Osteoblast (primary cell): ENCODE measurements around the gene MRPS34. TPM values are rescaled to one million over a fixed set of nuclear protein-coding genes. Genes with fewer than 3 reads are reported as not detected.

Experiments
- DNase-seq: peaks from one replicate; pipeline ENCODE4 v3.0.0; 2011; ENCODE audit warnings: low spot score, mixed read lengths; ENCODE audit not compliant: insufficient read length; ENCODE audit errors: missing footprints
- H2AFZ ChIP-seq: 2 replicates; pipeline ENCODE4 v1.6.0; 2011; ENCODE audit warnings: mild to moderate bottlenecking, low read length
- H3K27ac ChIP-seq: 2 replicates; pipeline ENCODE4 v1.5.1; 2011; ENCODE audit warnings: mild to moderate bottlenecking, low read depth, low read length, moderate library complexity
- H3K27me3 ChIP-seq: 2 replicates; pipeline ENCODE4 v1.6.0; 2012; ENCODE audit warnings: mild to moderate bottlenecking, control low read depth, inconsistent platforms, low read length, moderate library complexity; ENCODE audit not compliant: insufficient read depth
- H3K36me3 ChIP-seq: 2 replicates; pipeline ENCODE4 v1.5.1; 2011; ENCODE audit warnings: mild to moderate bottlenecking, low read length, control low read depth, moderate library complexity; ENCODE audit not compliant: insufficient read depth
- H3K4me1 ChIP-seq: 2 replicates; pipeline ENCODE4 v1.5.1; 2011; ENCODE audit warnings: mild to moderate bottlenecking, low read length, control low read depth, moderate library complexity; ENCODE audit not compliant: insufficient read depth
- H3K4me2 ChIP-seq: 2 replicates; pipeline ENCODE4 v1.6.0; 2011; ENCODE audit warnings: mild to moderate bottlenecking, low read length; ENCODE audit not compliant: insufficient read depth
- H3K4me3 ChIP-seq: fragments of 200-600 bp; sonication (generic); 3 replicates; pipeline ENCODE4 v1.5.1; 2012; ENCODE audit warnings: mild to moderate bottlenecking, low read length, inconsistent platforms; ENCODE audit not compliant: insufficient read depth
- H3K79me2 ChIP-seq: 2 replicates; pipeline ENCODE4 v1.6.0; 2012; ENCODE audit warnings: mild to moderate bottlenecking, low read length, control low read depth, inconsistent platforms; ENCODE audit not compliant: insufficient read depth
- H3K9me3 ChIP-seq: 2 replicates; pipeline ENCODE4 v1.5.1; 2011; ENCODE audit warnings: low read depth, low read length, control low read depth
- H4K20me1 ChIP-seq: 2 replicates; pipeline ENCODE4 v1.6.0; 2012; ENCODE audit warnings: mild to moderate bottlenecking, low read length, control low read depth; ENCODE audit not compliant: insufficient read depth
- total RNA-seq: library from RNA; depleted of rRNA; stranded (reverse); fragments of >200 nt; gene quantifications from 2 replicates; pipeline ENCODE4 v1.2.3, GENCODE V29; 2012
- TF ChIP-seq, protein P1 (sequence below): IDR thresholded peaks from 2 replicates; pipeline ENCODE4 v1.5.1; 2011; ENCODE audit warnings: mild to moderate bottlenecking, low read depth, low read length, moderate library complexity; ENCODE audit errors: extremely low read depth

The MRPS34 gene
- total RNA-seq, 1 donor: 40.5 TPM

GRCh38 chr16:1788095-1788707 lies 15.3 kb upstream of the MRPS34 start:
- TF ChIP-seq, protein P1, sequence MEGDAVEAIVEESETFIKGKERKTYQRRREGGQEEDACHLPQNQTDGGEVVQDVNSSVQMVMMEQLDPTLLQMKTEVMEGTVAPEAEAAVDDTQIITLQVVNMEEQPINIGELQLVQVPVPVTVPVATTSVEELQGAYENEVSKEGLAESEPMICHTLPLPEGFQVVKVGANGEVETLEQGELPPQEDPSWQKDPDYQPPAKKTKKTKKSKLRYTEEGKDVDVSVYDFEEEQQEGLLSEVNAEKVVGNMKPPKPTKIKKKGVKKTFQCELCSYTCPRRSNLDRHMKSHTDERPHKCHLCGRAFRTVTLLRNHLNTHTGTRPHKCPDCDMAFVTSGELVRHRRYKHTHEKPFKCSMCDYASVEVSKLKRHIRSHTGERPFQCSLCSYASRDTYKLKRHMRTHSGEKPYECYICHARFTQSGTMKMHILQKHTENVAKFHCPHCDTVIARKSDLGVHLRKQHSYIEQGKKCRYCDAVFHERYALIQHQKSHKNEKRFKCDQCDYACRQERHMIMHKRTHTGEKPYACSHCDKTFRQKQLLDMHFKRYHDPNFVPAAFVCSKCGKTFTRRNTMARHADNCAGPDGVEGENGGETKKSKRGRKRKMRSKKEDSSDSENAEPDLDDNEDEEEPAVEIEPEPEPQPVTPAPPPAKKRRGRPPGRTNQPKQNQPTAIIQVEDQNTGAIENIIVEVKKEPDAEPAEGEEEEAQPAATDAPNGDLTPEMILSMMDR: no peak
- no peaks in the 10 kb centered on the region for H3K9me3 ChIP-seq
- H3K4me1 ChIP-seq: peaks cover 9% of the 10 kb centered on the region
- no peak overlapping the region for H2AFZ ChIP-seq
- H3K27me3 ChIP-seq: no peaks in the 10 kb centered on the region
- H3K27ac ChIP-seq: no peak overlapping the region
- peaks cover 16% of the 10 kb centered on the region for H3K36me3 ChIP-seq
- peaks cover 26% of the 10 kb centered on the region for H4K20me1 ChIP-seq
- peak; percentile 65 for DNase-seq
- peaks cover 46% of the 10 kb centered on the region for H3K79me2 ChIP-seq
- H3K4me2 ChIP-seq: no peak overlapping the region
- no peak overlapping the region for H3K4me3 ChIP-seq

DNA sequence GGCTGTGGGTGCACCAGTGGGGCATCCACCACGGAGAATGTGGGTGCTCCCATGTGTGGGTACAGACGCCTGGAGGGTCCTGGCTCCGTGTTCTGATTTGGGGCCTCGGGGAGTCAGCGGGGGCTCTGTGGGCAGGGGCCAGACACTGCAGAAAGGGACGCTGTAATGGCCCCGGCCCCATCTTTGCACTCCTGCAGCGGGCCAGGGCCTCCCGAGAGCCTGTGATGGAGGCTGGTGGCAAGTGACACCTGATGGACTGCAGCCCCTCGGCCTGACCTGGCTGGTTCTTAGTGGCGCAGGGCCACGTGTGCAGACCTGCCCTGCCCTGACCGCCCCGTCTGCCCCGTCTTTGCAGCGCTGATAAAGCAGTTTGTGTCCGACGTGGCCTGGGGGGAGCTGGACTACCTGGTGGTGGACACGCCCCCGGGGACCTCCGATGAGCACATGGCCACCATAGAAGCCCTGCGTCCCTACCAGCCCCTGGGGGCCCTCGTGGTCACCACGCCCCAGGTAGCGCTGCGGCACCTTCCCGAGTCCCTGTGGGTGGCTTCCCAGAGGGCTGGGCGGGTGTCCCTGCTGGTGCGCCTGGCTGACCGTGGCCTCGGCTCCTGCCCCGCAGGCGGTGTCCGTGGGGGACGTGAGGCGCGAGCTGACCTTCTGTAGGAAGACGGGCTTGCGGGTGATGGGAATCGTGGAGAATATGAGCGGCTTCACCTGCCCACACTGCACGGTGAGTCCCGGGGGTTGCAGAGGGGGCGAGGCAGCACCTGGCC lies 14.6 kb upstream of the MRPS34 start:
- peak; percentile 67 for DNase-seq
- Histone ChIP-seq H2AFZ (no peak overlapping the region), H3K79me2 (peaks cover 47% of the 10 kb centered on the region), H3K36me3 (peaks cover 16% of the 10 kb centered on the region), H3K27ac (no peak overlapping the region), H3K9me3 (no peaks in the 10 kb centered on the region), H3K4me3 (no peak overlapping the region), H3K4me1 (peaks cover 9% of the 10 kb centered on the region), H3K4me2 (no peak overlapping the region), H3K27me3 (no peaks in the 10 kb centered on the region), H4K20me1 (peaks cover 26% of the 10 kb centered on the region)
- TF ChIP-seq, protein P1: no peak

DNA sequence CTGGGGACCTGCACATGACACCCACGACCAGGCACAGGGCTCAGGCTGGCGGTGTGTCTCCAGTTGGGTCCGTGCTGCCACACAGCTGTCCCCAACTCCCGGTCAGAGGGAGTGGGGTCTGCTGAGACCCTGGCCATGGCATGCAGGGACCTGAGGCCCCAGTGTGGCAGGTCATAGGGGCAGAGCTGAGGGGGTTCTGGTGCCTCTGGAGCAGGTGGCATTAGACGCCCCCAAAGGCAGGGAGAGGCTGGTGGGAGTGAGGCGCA lies 14.1 kb upstream of the MRPS34 start:
- H3K9me3 ChIP-seq: no peaks in the 10 kb centered on the region
- H3K4me1 ChIP-seq: peaks cover 9% of the 10 kb centered on the region
- peaks cover 47% of the 10 kb centered on the region for H3K79me2 ChIP-seq
- H3K27ac ChIP-seq: no peak overlapping the region
- no peak overlapping the region for H3K4me2 ChIP-seq
- TF ChIP-seq, protein P1: no peak
- DNase-seq: peak; percentile 63
- no peak overlapping the region for H2AFZ ChIP-seq
- peaks cover 26% of the 10 kb centered on the region for H4K20me1 ChIP-seq
- H3K4me3 ChIP-seq: no peak overlapping the region
- no peaks in the 10 kb centered on the region for H3K27me3 ChIP-seq
- H3K36me3 ChIP-seq: peaks cover 16% of the 10 kb centered on the region

DNA sequence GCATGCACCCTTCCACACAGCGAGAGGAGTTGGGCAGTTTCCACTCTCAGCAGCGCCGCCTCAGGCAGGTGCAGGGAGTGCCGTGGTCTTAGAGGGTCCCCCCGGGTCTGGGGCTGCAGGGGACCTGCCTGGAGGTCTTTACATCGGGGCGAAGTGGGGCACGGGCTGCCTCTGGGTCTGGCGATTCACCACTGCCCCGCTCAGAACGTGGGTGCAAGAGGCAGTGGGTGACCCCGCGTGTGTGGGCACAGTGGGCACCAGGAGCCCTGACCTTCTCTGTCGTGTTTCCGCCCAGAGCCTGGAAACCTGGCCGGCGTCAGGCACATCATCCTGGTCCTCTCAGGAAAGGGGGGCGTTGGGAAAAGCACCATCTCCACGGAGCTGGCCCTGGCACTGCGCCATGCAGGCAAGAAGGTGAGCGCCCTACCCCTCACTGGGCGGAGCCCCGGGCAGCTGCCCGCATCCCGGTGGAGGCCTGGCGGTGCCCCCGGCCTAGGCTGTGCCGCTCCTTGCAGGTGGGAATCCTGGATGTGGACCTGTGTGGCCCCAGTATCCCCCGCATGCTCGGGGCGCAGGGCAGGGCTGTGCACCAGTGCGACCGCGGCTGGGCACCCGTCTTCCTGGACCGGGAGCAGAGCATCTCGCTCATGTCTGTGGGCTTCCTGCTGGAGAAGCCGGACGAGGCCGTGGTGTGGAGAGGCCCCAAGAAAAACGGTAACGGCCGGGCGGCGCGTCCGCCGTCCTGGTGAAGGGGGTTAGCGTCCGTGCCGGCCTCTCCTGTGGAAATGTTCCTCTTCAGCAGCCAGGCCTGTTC lies 13.5 kb upstream of the MRPS34 start:
- H3K27me3 ChIP-seq: no peaks in the 10 kb centered on the region
- no peak overlapping the region for H3K4me3 ChIP-seq
- H3K36me3 ChIP-seq: peaks cover 16% of the 10 kb centered on the region
- H3K4me1 ChIP-seq: peaks cover 11% of the 10 kb centered on the region
- peaks cover 47% of the 10 kb centered on the region for H3K79me2 ChIP-seq
- H3K27ac ChIP-seq: no peak overlapping the region
- no peak overlapping the region for H3K4me2 ChIP-seq
- peak; percentile 69 for DNase-seq
- peaks cover 29% of the 10 kb centered on the region for H4K20me1 ChIP-seq
- H2AFZ ChIP-seq: no peak overlapping the region
- TF ChIP-seq, protein P1: no peak
- no peaks in the 10 kb centered on the region for H3K9me3 ChIP-seq
